ENCODE results near the gene SAPCD2.

The SAPCD2 gene

DNA sequence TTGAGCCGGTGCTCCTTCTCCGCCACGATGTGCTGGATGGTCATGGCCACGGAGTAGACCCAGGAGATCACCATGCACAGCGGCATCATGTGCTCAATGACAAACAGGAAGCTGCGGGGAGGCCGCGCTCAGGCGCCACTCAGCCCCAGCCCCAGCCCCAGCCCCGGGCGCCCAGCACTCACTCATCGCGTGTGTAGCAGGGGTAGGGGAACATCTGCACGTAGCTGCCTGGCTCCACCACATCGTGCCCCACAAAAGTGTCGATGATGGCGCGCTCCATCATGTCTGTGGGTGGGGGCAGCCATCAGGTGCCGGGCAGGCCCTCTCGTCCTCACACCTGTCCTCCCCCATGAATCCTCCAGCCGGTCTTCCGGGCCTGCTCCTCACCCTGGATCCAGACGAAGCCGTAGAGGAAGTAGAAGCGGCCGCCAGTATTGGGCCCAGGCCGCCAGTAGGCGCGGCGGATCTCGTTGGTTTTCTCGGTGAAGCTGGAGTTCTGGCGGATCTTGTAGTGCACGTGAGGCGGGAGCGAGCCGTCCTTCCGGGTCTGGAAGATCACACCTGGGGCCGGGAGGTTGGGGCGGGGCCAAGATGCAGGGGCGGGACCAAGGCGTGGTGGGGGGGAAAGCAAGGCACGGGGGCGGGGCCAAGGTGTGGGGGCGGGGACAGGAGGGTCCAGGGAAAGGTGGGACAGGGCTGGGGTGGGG is 52.4 kb downstream of the SAPCD2 start:
- TF ChIP-seq, protein P1, sequence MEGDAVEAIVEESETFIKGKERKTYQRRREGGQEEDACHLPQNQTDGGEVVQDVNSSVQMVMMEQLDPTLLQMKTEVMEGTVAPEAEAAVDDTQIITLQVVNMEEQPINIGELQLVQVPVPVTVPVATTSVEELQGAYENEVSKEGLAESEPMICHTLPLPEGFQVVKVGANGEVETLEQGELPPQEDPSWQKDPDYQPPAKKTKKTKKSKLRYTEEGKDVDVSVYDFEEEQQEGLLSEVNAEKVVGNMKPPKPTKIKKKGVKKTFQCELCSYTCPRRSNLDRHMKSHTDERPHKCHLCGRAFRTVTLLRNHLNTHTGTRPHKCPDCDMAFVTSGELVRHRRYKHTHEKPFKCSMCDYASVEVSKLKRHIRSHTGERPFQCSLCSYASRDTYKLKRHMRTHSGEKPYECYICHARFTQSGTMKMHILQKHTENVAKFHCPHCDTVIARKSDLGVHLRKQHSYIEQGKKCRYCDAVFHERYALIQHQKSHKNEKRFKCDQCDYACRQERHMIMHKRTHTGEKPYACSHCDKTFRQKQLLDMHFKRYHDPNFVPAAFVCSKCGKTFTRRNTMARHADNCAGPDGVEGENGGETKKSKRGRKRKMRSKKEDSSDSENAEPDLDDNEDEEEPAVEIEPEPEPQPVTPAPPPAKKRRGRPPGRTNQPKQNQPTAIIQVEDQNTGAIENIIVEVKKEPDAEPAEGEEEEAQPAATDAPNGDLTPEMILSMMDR (IDR thresholded peaks at IDR 0.05) = no peak

DNA sequence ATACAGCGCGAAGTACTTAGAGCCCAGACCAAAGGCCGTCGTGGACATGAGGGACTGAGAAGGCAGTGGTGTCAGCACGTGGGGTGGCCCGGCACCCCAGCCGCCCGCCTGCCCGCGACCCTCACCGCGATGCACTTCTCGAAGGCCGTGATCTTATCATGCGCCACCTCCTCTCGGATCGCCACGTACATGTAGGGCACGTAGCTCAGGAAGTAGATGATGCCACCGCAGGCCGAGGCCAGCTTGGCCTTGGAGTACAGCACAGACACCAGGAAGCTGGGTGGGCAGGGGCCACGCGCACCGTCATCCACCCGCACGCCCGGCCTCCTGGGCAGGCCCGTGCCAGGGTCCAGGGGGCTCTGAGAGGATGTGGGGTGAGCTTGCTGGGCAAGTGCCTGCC is 53.3 kb downstream of the SAPCD2 start:
- TF ChIP-seq, protein P1 (IDR thresholded peaks at IDR 0.05) = no peak

- TF ChIP-seq, protein P1 (IDR thresholded peaks at IDR 0.05) = no peak
Measured at GRCh38 chr9:137016436-137016835, 53.9 kb downstream of the SAPCD2 start.

DNA sequence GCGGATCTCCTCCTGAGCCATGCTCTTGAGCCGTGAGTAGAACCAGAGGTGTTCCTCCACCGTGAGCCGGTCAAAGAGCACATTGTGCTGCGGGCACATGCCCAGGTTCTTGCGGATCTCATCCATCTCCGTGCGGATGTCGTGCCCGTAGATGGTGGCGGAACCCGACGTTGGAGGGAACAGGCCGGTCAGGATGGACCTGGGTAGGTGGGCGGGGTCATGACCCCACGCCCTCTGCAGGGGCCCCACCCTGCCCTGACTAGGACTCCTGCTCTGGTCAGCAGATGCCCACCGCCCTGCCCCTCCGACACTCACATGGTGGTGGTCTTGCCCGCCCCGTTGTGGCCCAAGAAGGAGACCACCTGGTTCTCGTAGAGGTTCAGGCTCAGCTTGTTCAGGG is 54.4 kb downstream of the SAPCD2 start:
- TF ChIP-seq, protein P1 (IDR thresholded peaks at IDR 0.05) = no peak

GRCh38 chr9:137015540-137015930 is 54.8 kb downstream of the SAPCD2 start:
- TF ChIP-seq, protein P1 (IDR thresholded peaks at IDR 0.05) = no peak

- TF ChIP-seq, protein P1 (IDR thresholded peaks at IDR 0.05) = no peak
Measured at GRCh38 chr9:137014776-137015539, 55.4 kb downstream of the SAPCD2 start.

- TF ChIP-seq, protein P1 (IDR thresholded peaks at IDR 0.05) = no peak
Measured at GRCh38 chr9:137014166-137014565, 56.2 kb downstream of the SAPCD2 start.
